CD14-positive monocyte (primary cell): ENCODE results near the gene TARS3. TPM values are rescaled to one million over a fixed set of nuclear protein-coding genes. Genes with fewer than 3 reads are reported as not detected.

Source experiments
- DNase-seq, 3 donors: peaks; one replicate each; pipeline ENCODE4 v3.0.0-alpha.2; 2011 to 2022
- H2AFZ ChIP-seq: 2 replicates; pipeline ENCODE4 v1.6.0; 2012; ENCODE audit warnings: mild to moderate bottlenecking, low read depth, low read length, inconsistent platforms; ENCODE audit not compliant: insufficient read depth, poor library complexity, severe bottlenecking
- H3K27ac ChIP-seq, 2 donors: 1 replicate in 1 of 2; 2 replicates in 1 of 2; pipeline ENCODE4 v1.5.1; 2012 to 2013; ENCODE audit warnings: low read length in 2 of 2, control low read depth in 1 of 2, inconsistent platforms in 1 of 2, low read depth in 1 of 2, mild to moderate bottlenecking in 1 of 2
- H3K27me3 ChIP-seq, 2 donors: one replicate each; pipeline versions ENCODE4 v1.6.0 to v1.6.1; 2011 to 2013; ENCODE audit warnings: low read length in 2 of 2; ENCODE audit not compliant: control insufficient read depth in 2 of 2, insufficient read depth in 2 of 2
- H3K36me3 ChIP-seq, 2 donors: replicated peaks in 1 of 2; 1 replicate in 1 of 2; 2 replicates in 1 of 2; pipeline versions ENCODE4 v1.5.1 to v1.6.1; 2012 to 2013; ENCODE audit warnings: low read length in 2 of 2, control low read depth in 1 of 2, inconsistent platforms in 1 of 2, mild to moderate bottlenecking in 1 of 2; ENCODE audit not compliant: insufficient read depth in 2 of 2, control insufficient read depth in 1 of 2
- H3K4me1 ChIP-seq, 2 donors: 1 replicate in 1 of 2; 2 replicates in 1 of 2; pipeline versions ENCODE4 v1.5.1 to v1.6.1; 2012 to 2013; ENCODE audit warnings: low read length in 2 of 2, control low read depth in 1 of 2, inconsistent platforms in 1 of 2, mild to moderate bottlenecking in 1 of 2, moderate library complexity in 1 of 2; ENCODE audit not compliant: insufficient read depth in 2 of 2, control insufficient read depth in 1 of 2
- H3K4me2 ChIP-seq: replicated peaks from 2 replicates; pipeline ENCODE3; 2012; ENCODE audit warnings: low read length, moderate library complexity, mild to moderate bottlenecking; ENCODE audit not compliant: poor library complexity, severe bottlenecking; ENCODE audit errors: extremely low read depth
- H3K4me3 ChIP-seq, 3 experiments: fragments of 200-600 bp in 1 of 3; sonication (generic) in 1 of 3; replicated peaks in 1 of 3; 1 replicate in 2 of 3; 2 replicates in 1 of 3; pipeline ENCODE4 v1.5.1; 2011 to 2013; ENCODE audit warnings: low read length in 3 of 3, mild to moderate bottlenecking in 3 of 3, control low read depth in 2 of 3, low read depth in 2 of 3, inconsistent platforms in 1 of 3, moderate library complexity in 1 of 3
- H3K79me2 ChIP-seq: 2 replicates; pipeline ENCODE4 v1.6.0; 2012; ENCODE audit warnings: mild to moderate bottlenecking, control low read depth, inconsistent platforms, low read length, moderate library complexity; ENCODE audit not compliant: insufficient read depth
- H3K9ac ChIP-seq: 2 replicates; pipeline ENCODE4 v1.6.0; 2017; ENCODE audit warnings: low read length, mild to moderate bottlenecking; ENCODE audit not compliant: insufficient read depth, poor library complexity, severe bottlenecking
- H3K9me3 ChIP-seq, 2 donors: replicated peaks in 1 of 2; 1 replicate in 1 of 2; 2 replicates in 1 of 2; pipeline versions ENCODE4 v1.5.1 to v1.6.1; 2012 to 2013; ENCODE audit warnings: low read length in 2 of 2, control low read depth in 1 of 2; ENCODE audit not compliant: control insufficient read depth in 1 of 2, insufficient read depth in 1 of 2
- H4K20me1 ChIP-seq: 2 replicates; pipeline ENCODE4 v1.6.0; 2012; ENCODE audit warnings: mild to moderate bottlenecking, low read length, control low read depth, moderate library complexity; ENCODE audit not compliant: insufficient read depth
- H3K27ac Mint-ChIP-seq, 7 donors: one replicate each; pipeline ENCODE4 v1.8.0; 2020; ENCODE audit warnings: mild to moderate bottlenecking in 7 of 7, mixed read lengths in 7 of 7, moderate library complexity in 6 of 7, inconsistent platforms in 2 of 7
- H3K27me3 Mint-ChIP-seq, 3 donors: one replicate each; pipeline ENCODE4 v1.8.0; 2021 to 2022; ENCODE audit warnings: low read depth in 3 of 3, mild to moderate bottlenecking in 3 of 3, mixed read lengths in 3 of 3, moderate library complexity in 3 of 3, inconsistent platforms in 1 of 3
- H3K36me3 Mint-ChIP-seq, 2 donors: one replicate each; pipeline ENCODE4 v1.8.0; 2020; ENCODE audit warnings: mixed read lengths in 2 of 2, inconsistent platforms in 1 of 2, mild to moderate bottlenecking in 1 of 2
- H3K4me1 Mint-ChIP-seq: one replicate; pipeline ENCODE4 v1.8.0; 2020; ENCODE audit warnings: mild to moderate bottlenecking, mixed read lengths
- H3K4me3 Mint-ChIP-seq, 2 donors: one replicate each; pipeline ENCODE4 v1.8.0; 2020; ENCODE audit warnings: mild to moderate bottlenecking in 2 of 2, mixed read lengths in 2 of 2, moderate library complexity in 1 of 2
- H3K9me3 Mint-ChIP-seq, 7 donors: one replicate each; pipeline ENCODE4 v1.8.0; 2020 to 2022; ENCODE audit warnings: mixed read lengths in 7 of 7, mild to moderate bottlenecking in 6 of 7, moderate library complexity in 6 of 7, inconsistent platforms in 2 of 7
- WGBS: methylation state at CpG from one replicate; pipeline ENCODE4 v1.1.5; 2013; ENCODE audit warnings: missing lambda C conversion rate; ENCODE audit not compliant: insufficient coverage; 5-methylcytosine and 5-hydroxymethylcytosine counted together
- intact Hi-C, 2 donors: fragments of 100-400 bp; cut with micrococcal nuclease; formaldehyde crosslinking; loops; one replicate each; pipeline versions ENCODE4 v1.15.0 to v1.15.1; 2023
- polyA plus RNA-seq, 3 donors: library from polyadenylated mRNA; depleted of rRNA in 1 of 3; unstranded in 2 of 3; stranded (reverse) in 1 of 3; fragments of 300-500 nt in 2 of 3; fragments of >200 nt in 1 of 3; fragmentation: Illumina TruSeq in 2 of 3; gene quantifications; 1 replicate in 2 of 3; 2 replicates in 1 of 3; pipeline ENCODE4 v1.2.3, GENCODE V29; 2012 to 2021
- TF ChIP-seq, protein P1 (sequence below): fragments of 200-600 bp; IDR thresholded peaks from one replicate; pipeline ENCODE4 v1.8.0; 2022; ENCODE audit warnings: antibody characterized with exemption, mild to moderate bottlenecking

TARS3 gene
- polyA plus RNA-seq, 3 donors, result 1.3 to 2.4 (median 1.8) TPM

DNA sequence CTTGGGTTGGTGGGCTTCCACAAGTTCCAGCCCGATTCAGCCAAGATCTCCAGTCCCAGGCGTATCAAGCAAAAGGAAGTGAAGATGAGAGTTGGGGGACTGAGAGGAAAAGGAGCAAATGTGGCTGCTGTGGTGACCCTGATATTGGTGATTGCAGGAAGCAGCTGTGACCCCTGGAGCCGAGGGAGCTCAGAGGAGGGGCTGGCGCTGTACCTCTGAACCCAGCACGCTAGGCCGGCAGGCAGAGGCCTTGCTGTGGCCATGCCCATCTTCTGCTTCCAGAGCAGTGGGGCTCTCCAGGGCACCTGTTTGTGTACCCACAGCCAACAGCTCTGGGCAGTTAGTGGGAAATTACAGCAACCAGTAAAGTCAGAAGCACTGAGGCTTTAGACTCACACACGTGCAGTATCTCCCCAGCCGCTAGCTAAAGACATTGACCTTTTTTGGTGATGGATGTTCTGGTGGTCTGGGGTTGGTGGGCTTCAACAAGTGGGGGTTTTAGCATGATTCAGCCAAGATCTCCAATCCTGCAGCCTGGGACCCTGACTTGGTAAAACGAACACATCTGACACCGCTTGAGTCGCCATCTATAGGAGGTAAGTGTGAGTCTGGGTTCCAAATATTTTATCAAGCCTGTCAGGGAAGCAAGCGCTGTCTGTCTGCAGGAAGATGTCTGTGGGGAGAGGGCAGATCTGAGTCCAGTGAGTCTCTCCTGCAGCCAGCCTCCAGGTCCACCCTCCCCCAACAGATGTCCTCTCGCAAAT is 105.2 kb downstream of the TARS3 start:
- Mint-ChIP-seq H3K9me3 (peaks cover 13 to 25% (median 18%) of the 10 kb centered on the region in 7 donors), H3K4me3 (no peak overlapping the region), H3K27me3 (peaks cover 4 to 10% (median 9%) of the 10 kb centered on the region in 3 donors), H3K27ac (peak overlapping the region in 1 of 7 donors; percentile 33), H3K36me3 (peaks cover 3 to 8% of the 10 kb centered on the region in 2 donors), H3K4me1 (peaks cover 3% of the 10 kb centered on the region)
- Histone ChIP-seq H3K27me3 (no peaks in the 10 kb centered on the region), H3K36me3 (no peaks in the 10 kb centered on the region), H3K4me1 (no peaks in the 10 kb centered on the region), H3K9ac (no peak overlapping the region), H4K20me1 (no peaks in the 10 kb centered on the region), H3K4me3 (no peak overlapping the region), H2AFZ (no peak overlapping the region), H3K9me3 (peaks cover 6 to 19% of the 10 kb centered on the region in 2 donors), H3K27ac (no peak overlapping the region), H3K79me2 (no peaks in the 10 kb centered on the region), H3K4me2 (no peak overlapping the region)
- no peak for DNase-seq
- intact Hi-C loops, result no loop called here
- TF ChIP-seq, protein P1, sequence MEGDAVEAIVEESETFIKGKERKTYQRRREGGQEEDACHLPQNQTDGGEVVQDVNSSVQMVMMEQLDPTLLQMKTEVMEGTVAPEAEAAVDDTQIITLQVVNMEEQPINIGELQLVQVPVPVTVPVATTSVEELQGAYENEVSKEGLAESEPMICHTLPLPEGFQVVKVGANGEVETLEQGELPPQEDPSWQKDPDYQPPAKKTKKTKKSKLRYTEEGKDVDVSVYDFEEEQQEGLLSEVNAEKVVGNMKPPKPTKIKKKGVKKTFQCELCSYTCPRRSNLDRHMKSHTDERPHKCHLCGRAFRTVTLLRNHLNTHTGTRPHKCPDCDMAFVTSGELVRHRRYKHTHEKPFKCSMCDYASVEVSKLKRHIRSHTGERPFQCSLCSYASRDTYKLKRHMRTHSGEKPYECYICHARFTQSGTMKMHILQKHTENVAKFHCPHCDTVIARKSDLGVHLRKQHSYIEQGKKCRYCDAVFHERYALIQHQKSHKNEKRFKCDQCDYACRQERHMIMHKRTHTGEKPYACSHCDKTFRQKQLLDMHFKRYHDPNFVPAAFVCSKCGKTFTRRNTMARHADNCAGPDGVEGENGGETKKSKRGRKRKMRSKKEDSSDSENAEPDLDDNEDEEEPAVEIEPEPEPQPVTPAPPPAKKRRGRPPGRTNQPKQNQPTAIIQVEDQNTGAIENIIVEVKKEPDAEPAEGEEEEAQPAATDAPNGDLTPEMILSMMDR, result no peak
- WGBS, result 24% methylated on average over 8 of the region's 13 CpGs

DNA sequence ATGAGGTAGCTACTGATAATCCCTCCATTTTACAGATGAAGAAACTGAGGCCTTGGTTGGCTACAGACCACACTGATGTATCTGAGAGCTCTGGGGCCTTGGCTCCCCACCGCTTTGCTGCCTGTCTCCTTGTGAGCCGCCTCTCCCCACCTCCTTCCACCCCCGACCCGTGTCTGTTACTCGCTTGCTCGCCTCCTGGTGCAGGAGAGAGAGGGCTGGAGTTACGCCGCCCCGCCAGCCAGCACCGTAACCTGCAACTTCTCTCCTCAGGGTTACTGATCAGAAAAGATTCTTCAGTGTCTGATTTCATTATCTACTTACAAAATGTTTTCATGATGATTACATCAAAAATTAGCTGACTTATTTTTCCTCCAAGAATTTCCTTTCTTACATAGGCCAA is 106.2 kb downstream of the TARS3 start:
- no peak overlapping the region for H3K4me3 Mint-ChIP-seq
- intact Hi-C loops, result no loop called here
- peaks cover 6 to 15% (median 11%) of the 10 kb centered on the region in 7 donors for H3K9me3 Mint-ChIP-seq
- peaks cover 4 to 14% (median 10%) of the 10 kb centered on the region in 3 donors for H3K27me3 Mint-ChIP-seq
- TF ChIP-seq, protein P1, result no peak
- Histone ChIP-seq H4K20me1 (no peaks in the 10 kb centered on the region), H2AFZ (no peak overlapping the region), H3K4me1 (no peaks in the 10 kb centered on the region), H3K27me3 (no peaks in the 10 kb centered on the region), H3K9ac (no peak overlapping the region), H3K4me3 (no peak overlapping the region), H3K27ac (no peak overlapping the region), H3K9me3 (peaks cover 3 to 11% of the 10 kb centered on the region in 2 donors), H3K36me3 (no peaks in the 10 kb centered on the region), H3K79me2 (no peaks in the 10 kb centered on the region), H3K4me2 (no peak overlapping the region)
- H3K27ac Mint-ChIP-seq, result no peak overlapping the region
- no peak for DNase-seq
- peaks cover 0 to under 1% of the 10 kb centered on the region in 2 donors for H3K36me3 Mint-ChIP-seq
- 78% methylated on average over 8 of the region's 10 CpGs for WGBS
- H3K4me1 Mint-ChIP-seq, result peaks cover 3% of the 10 kb centered on the region
